ENCODE measurements around the gene C4B. TPM values are rescaled to one million over a fixed set of nuclear protein-coding genes. Genes with fewer than 3 reads are reported as not detected.

Gene C4B
- total and polyA plus RNA-seq, 9 of the 15 experiments (the other 6 are each of a cell fraction or from before 2014, with no cell fraction given) = 0.32 to 8.8 (median 5.4) TPM

DNA sequence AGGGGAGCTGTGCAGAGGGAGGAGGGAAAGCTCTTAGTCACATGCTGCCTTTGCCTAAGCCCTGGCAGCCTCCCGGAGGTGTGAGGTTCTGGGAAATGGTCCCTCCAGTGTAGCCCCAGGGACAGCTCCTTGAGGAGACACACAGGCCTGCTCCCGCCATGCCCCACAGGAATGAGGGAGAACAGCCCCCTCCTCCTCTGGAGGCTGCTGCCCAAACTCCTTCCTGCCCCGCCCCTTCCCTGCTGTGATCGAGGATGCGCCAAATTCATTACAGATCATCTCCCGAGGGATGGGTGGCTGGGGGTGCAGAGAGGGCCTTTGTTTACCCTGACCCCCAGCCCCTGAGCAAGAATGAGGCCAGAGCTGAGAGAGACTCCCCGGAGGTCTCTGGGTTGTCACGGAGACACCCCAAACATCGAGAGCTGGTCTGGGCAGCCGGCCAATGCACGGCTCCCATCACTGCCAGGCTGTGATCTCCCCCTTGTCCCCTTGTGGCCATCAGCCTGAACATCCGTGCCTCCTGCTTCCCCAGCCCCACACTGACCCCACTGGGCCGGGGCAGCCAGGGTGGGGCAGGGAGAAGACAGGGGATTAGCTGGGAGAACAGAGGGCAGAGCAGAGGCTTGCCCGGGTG lies 32.0 kb downstream of the C4B start (continued):
- TF ChIP-seq, protein P1, sequence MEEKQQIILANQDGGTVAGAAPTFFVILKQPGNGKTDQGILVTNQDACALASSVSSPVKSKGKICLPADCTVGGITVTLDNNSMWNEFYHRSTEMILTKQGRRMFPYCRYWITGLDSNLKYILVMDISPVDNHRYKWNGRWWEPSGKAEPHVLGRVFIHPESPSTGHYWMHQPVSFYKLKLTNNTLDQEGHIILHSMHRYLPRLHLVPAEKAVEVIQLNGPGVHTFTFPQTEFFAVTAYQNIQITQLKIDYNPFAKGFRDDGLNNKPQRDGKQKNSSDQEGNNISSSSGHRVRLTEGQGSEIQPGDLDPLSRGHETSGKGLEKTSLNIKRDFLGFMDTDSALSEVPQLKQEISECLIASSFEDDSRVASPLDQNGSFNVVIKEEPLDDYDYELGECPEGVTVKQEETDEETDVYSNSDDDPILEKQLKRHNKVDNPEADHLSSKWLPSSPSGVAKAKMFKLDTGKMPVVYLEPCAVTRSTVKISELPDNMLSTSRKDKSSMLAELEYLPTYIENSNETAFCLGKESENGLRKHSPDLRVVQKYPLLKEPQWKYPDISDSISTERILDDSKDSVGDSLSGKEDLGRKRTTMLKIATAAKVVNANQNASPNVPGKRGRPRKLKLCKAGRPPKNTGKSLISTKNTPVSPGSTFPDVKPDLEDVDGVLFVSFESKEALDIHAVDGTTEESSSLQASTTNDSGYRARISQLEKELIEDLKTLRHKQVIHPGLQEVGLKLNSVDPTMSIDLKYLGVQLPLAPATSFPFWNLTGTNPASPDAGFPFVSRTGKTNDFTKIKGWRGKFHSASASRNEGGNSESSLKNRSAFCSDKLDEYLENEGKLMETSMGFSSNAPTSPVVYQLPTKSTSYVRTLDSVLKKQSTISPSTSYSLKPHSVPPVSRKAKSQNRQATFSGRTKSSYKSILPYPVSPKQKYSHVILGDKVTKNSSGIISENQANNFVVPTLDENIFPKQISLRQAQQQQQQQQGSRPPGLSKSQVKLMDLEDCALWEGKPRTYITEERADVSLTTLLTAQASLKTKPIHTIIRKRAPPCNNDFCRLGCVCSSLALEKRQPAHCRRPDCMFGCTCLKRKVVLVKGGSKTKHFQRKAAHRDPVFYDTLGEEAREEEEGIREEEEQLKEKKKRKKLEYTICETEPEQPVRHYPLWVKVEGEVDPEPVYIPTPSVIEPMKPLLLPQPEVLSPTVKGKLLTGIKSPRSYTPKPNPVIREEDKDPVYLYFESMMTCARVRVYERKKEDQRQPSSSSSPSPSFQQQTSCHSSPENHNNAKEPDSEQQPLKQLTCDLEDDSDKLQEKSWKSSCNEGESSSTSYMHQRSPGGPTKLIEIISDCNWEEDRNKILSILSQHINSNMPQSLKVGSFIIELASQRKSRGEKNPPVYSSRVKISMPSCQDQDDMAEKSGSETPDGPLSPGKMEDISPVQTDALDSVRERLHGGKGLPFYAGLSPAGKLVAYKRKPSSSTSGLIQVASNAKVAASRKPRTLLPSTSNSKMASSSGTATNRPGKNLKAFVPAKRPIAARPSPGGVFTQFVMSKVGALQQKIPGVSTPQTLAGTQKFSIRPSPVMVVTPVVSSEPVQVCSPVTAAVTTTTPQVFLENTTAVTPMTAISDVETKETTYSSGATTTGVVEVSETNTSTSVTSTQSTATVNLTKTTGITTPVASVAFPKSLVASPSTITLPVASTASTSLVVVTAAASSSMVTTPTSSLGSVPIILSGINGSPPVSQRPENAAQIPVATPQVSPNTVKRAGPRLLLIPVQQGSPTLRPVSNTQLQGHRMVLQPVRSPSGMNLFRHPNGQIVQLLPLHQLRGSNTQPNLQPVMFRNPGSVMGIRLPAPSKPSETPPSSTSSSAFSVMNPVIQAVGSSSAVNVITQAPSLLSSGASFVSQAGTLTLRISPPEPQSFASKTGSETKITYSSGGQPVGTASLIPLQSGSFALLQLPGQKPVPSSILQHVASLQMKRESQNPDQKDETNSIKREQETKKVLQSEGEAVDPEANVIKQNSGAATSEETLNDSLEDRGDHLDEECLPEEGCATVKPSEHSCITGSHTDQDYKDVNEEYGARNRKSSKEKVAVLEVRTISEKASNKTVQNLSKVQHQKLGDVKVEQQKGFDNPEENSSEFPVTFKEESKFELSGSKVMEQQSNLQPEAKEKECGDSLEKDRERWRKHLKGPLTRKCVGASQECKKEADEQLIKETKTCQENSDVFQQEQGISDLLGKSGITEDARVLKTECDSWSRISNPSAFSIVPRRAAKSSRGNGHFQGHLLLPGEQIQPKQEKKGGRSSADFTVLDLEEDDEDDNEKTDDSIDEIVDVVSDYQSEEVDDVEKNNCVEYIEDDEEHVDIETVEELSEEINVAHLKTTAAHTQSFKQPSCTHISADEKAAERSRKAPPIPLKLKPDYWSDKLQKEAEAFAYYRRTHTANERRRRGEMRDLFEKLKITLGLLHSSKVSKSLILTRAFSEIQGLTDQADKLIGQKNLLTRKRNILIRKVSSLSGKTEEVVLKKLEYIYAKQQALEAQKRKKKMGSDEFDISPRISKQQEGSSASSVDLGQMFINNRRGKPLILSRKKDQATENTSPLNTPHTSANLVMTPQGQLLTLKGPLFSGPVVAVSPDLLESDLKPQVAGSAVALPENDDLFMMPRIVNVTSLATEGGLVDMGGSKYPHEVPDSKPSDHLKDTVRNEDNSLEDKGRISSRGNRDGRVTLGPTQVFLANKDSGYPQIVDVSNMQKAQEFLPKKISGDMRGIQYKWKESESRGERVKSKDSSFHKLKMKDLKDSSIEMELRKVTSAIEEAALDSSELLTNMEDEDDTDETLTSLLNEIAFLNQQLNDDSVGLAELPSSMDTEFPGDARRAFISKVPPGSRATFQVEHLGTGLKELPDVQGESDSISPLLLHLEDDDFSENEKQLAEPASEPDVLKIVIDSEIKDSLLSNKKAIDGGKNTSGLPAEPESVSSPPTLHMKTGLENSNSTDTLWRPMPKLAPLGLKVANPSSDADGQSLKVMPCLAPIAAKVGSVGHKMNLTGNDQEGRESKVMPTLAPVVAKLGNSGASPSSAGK (IDR thresholded peaks at IDR 0.05) = peak; percentile 88
- peak; percentile 70 for TF ChIP-seq LCOR (CRISPR knock-in tag; IDR thresholded peaks at IDR 0.05)
- TF ChIP-seq, protein P2, sequence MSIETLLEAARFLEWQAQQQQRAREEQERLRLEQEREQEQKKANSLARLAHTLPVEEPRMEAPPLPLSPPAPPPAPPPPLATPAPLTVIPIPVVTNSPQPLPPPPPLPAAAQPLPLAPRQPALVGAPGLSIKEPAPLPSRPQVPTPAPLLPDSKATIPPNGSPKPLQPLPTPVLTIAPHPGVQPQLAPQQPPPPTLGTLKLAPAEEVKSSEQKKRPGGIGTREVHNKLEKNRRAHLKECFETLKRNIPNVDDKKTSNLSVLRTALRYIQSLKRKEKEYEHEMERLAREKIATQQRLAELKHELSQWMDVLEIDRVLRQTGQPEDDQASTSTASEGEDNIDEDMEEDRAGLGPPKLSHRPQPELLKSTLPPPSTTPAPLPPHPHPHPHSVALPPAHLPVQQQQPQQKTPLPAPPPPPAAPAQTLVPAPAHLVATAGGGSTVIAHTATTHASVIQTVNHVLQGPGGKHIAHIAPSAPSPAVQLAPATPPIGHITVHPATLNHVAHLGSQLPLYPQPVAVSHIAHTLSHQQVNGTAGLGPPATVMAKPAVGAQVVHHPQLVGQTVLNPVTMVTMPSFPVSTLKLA (conservative IDR thresholded peaks at IDR 0.05) = peak; percentile 8 to 31; a peak in 1 of 4 replicates
- TF ChIP-seq, protein P3, sequence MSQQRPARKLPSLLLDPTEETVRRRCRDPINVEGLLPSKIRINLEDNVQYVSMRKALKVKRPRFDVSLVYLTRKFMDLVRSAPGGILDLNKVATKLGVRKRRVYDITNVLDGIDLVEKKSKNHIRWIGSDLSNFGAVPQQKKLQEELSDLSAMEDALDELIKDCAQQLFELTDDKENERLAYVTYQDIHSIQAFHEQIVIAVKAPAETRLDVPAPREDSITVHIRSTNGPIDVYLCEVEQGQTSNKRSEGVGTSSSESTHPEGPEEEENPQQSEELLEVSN (IDR thresholded peaks at IDR 0.05; ENCODE audit: borderline replicate concordance in 1 of 2, extremely low read depth in 1 of 2, insufficient read depth in 1 of 2, insufficient read length in 1 of 2, low read depth in 1 of 2, low read length in 1 of 2, poor library complexity in 1 of 2, severe bottlenecking in 1 of 2) = peak; percentile 47 to 94
- peak; percentile 76 for TF ChIP-seq NFIC (IDR thresholded peaks at IDR 0.05)
- peak; percentile 76 for TF ChIP-seq RFX1 (IDR thresholded peaks at IDR 0.05)
- TF ChIP-seq ZNF764 (CRISPR knock-in tag; IDR thresholded peaks at IDR 0.05; ENCODE audit: low read depth) = no peak
- peak; percentile 59; the same call in 1 of the 2 replicates for TF ChIP-seq ZNF263 (CRISPR knock-in tag; IDR thresholded peaks at IDR 0.05; ENCODE audit: borderline replicate concordance)
- TF ChIP-seq, protein P4, sequence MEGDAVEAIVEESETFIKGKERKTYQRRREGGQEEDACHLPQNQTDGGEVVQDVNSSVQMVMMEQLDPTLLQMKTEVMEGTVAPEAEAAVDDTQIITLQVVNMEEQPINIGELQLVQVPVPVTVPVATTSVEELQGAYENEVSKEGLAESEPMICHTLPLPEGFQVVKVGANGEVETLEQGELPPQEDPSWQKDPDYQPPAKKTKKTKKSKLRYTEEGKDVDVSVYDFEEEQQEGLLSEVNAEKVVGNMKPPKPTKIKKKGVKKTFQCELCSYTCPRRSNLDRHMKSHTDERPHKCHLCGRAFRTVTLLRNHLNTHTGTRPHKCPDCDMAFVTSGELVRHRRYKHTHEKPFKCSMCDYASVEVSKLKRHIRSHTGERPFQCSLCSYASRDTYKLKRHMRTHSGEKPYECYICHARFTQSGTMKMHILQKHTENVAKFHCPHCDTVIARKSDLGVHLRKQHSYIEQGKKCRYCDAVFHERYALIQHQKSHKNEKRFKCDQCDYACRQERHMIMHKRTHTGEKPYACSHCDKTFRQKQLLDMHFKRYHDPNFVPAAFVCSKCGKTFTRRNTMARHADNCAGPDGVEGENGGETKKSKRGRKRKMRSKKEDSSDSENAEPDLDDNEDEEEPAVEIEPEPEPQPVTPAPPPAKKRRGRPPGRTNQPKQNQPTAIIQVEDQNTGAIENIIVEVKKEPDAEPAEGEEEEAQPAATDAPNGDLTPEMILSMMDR (IDR thresholded peaks at IDR 0.05 in 2 of 3, conservative IDR thresholded peaks at IDR 0.05 in 1 of 3; ENCODE audit: insufficient read depth in 2 of 3, low read depth in 1 of 3, low read length in 3 of 3) = peak in 2 of 3 experiments; percentile 23 to 26; a peak in 3 of 6 replicates

All from K562 (cell line).